ENCODE data around the gene FAM13C.

The FAM13C gene

DNA sequence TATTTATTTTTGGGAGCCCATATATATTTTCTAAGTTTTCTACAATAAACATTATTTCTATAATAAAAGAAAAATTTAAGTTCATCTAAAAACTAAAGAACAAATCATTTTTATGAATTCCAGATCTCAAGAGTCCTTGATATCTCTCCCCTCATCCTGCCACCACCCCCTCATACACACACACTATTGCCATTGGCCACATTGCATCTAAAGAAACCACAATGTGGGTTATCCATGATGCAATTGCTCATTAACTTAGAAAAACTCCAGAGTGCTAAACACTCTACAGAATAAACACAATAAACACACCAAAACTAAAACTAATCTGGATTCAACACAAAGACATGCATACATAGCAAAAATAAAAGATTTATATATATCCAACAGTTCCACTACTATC is 37.8 kb downstream of the FAM13C start:
- Histone ChIP-seq H2AFZ (ENCODE audit: low read depth, low read length) (no peak overlapping the region), H3K4me1 (ENCODE audit: insufficient read depth, low read length) (no peaks in the 10 kb centered on the region), H3K4me3 (ENCODE audit: low read length) (no peak overlapping the region), H3K36me3 (ENCODE audit: insufficient read depth, low read length) (no peaks in the 10 kb centered on the region), H3K27me3 (ENCODE audit: insufficient read depth, low read length) (no peaks in the 10 kb centered on the region), H3K9me3 (ENCODE audit: low read length) (no peaks in the 10 kb centered on the region)

- Histone ChIP-seq H3K27me3 (ENCODE audit: insufficient read depth, low read length) (no peaks in the 10 kb centered on the region), H2AFZ (ENCODE audit: low read depth, low read length) (no peak overlapping the region), H3K4me3 (ENCODE audit: low read length) (no peak overlapping the region), H3K36me3 (ENCODE audit: insufficient read depth, low read length) (no peaks in the 10 kb centered on the region), H3K9me3 (ENCODE audit: low read length) (no peaks in the 10 kb centered on the region), H3K4me1 (ENCODE audit: insufficient read depth, low read length) (no peaks in the 10 kb centered on the region)
These were observed 38.4 kb downstream of the FAM13C start for GRCh38 chr10:59323831-59324401.

- Histone ChIP-seq H3K4me1 (ENCODE audit: insufficient read depth, low read length) (no peaks in the 10 kb centered on the region), H3K36me3 (ENCODE audit: insufficient read depth, low read length) (no peaks in the 10 kb centered on the region), H3K4me3 (ENCODE audit: low read length) (no peak overlapping the region), H3K27me3 (ENCODE audit: insufficient read depth, low read length) (no peaks in the 10 kb centered on the region), H2AFZ (ENCODE audit: low read depth, low read length) (no peak overlapping the region), H3K9me3 (ENCODE audit: low read length) (no peaks in the 10 kb centered on the region)
These were observed 39.3 kb downstream of the FAM13C start for GRCh38 chr10:59323036-59323459.

GRCh38 chr10:59322131-59322530 is 40.2 kb downstream of the FAM13C start:
- Histone ChIP-seq H3K27me3 (ENCODE audit: insufficient read depth, low read length) (no peaks in the 10 kb centered on the region), H3K36me3 (ENCODE audit: insufficient read depth, low read length) (no peaks in the 10 kb centered on the region), H3K9me3 (ENCODE audit: low read length) (no peaks in the 10 kb centered on the region), H2AFZ (ENCODE audit: low read depth, low read length) (no peak overlapping the region), H3K4me1 (ENCODE audit: insufficient read depth, low read length) (no peaks in the 10 kb centered on the region), H3K4me3 (ENCODE audit: low read length) (no peak overlapping the region)

DNA sequence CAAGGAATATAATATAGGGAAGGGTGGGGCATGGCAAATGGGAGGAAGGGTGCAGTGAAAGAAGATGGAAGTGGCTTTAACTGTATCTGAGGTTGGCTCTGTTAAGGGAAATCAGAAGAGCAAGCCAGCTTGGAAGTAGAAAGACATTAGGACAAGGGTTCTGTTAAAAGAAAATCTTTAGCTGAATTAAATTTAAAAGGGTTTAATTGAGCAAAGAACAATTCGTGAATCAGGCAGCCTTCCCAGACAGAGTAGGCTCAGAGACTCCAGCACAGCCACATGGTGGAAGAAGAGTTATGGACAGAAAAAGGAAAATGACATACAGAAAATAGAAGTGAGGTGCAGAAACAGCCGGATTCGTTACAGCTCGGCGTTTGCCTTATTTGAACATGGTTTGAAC is 42.0 kb downstream of the FAM13C start:
- Histone ChIP-seq H3K4me1 (ENCODE audit: insufficient read depth, low read length) (no peaks in the 10 kb centered on the region), H3K4me3 (ENCODE audit: low read length) (no peak overlapping the region), H3K27me3 (ENCODE audit: insufficient read depth, low read length) (no peaks in the 10 kb centered on the region), H3K36me3 (ENCODE audit: insufficient read depth, low read length) (no peaks in the 10 kb centered on the region), H3K9me3 (ENCODE audit: low read length) (no peaks in the 10 kb centered on the region), H2AFZ (ENCODE audit: low read depth, low read length) (no peak overlapping the region)

DNA sequence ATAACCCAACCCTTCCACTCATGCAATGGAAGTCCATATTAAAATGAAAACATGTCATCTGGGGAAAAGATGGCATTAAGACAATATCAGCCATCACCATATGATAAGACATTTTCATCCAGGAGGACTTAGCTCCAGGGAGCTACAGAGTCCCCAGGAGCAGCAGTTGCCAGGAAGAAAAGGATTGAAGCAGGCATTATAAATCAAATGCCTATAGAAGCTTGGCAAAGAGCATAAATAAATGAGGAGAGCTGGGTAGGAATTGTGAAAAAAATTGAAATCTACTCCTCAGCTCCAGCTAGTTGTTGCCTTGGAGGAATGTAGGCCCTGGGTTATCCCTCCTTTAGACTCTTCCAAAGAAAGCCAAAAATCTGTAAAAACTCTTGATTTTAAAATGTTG is 42.5 kb downstream of the FAM13C start:
- no peaks in the 10 kb centered on the region for H3K4me1 ChIP-seq (ENCODE audit: insufficient read depth, low read length)
- H3K4me3 ChIP-seq (ENCODE audit: low read length): no peak overlapping the region
- no peak overlapping the region for H2AFZ ChIP-seq (ENCODE audit: low read depth, low read length)
- no peaks in the 10 kb centered on the region for H3K9me3 ChIP-seq (ENCODE audit: low read length)
- no peaks in the 10 kb centered on the region for H3K36me3 ChIP-seq (ENCODE audit: insufficient read depth, low read length)
- H3K27me3 ChIP-seq (ENCODE audit: insufficient read depth, low read length): no peaks in the 10 kb centered on the region

GRCh38 chr10:59317066-59317465 is 45.3 kb downstream of the FAM13C start:
- Histone ChIP-seq H3K4me3 (ENCODE audit: low read length) (no peak overlapping the region), H3K27me3 (ENCODE audit: insufficient read depth, low read length) (no peaks in the 10 kb centered on the region), H3K36me3 (ENCODE audit: insufficient read depth, low read length) (no peaks in the 10 kb centered on the region), H3K4me1 (ENCODE audit: insufficient read depth, low read length) (no peaks in the 10 kb centered on the region), H2AFZ (ENCODE audit: low read depth, low read length) (no peak overlapping the region), H3K9me3 (ENCODE audit: low read length) (no peaks in the 10 kb centered on the region)

DNA sequence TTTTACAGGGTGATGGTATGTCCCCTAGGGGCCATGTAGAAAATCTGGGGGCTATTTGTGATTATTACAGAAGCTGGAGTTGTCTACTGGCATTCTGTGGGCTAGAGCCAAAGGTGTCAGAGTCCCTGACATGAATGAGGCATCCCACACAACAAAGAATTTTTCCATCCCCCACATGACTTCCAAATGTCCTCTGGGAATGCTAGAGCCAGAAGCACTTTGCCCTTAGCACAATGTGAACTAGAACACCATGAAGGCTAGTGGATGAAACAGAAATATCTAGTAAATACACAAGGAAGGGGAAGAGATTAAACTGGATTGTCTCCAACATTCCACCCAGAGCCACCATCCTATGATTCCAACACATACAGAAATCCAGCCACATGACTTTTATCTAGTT is 46.9 kb downstream of the FAM13C start:
- no peaks in the 10 kb centered on the region for H3K36me3 ChIP-seq (ENCODE audit: insufficient read depth, low read length)
- H3K9me3 ChIP-seq (ENCODE audit: low read length): no peaks in the 10 kb centered on the region
- no peak overlapping the region for H3K4me3 ChIP-seq (ENCODE audit: low read length)
- no peaks in the 10 kb centered on the region for H3K4me1 ChIP-seq (ENCODE audit: insufficient read depth, low read length)
- no peaks in the 10 kb centered on the region for H3K27me3 ChIP-seq (ENCODE audit: insufficient read depth, low read length)
- H2AFZ ChIP-seq (ENCODE audit: low read depth, low read length): no peak overlapping the region

GRCh38 chr10:59314268-59314667 is 48.1 kb downstream of the FAM13C start:
- Histone ChIP-seq H3K27me3 (ENCODE audit: insufficient read depth, low read length) (no peaks in the 10 kb centered on the region), H3K4me3 (ENCODE audit: low read length) (no peak overlapping the region), H3K9me3 (ENCODE audit: low read length) (no peaks in the 10 kb centered on the region), H3K36me3 (ENCODE audit: insufficient read depth, low read length) (no peaks in the 10 kb centered on the region), H3K4me1 (ENCODE audit: insufficient read depth, low read length) (no peaks in the 10 kb centered on the region), H2AFZ (ENCODE audit: low read depth, low read length) (no peak overlapping the region)

GRCh38 chr10:59312247-59312646 is 50.1 kb downstream of the FAM13C start:
- Histone ChIP-seq H3K4me1 (ENCODE audit: insufficient read depth, low read length) (no peaks in the 10 kb centered on the region), H3K27me3 (ENCODE audit: insufficient read depth, low read length) (no peaks in the 10 kb centered on the region), H2AFZ (ENCODE audit: low read depth, low read length) (no peak overlapping the region), H3K36me3 (ENCODE audit: insufficient read depth, low read length) (no peaks in the 10 kb centered on the region), H3K9me3 (ENCODE audit: low read length) (no peaks in the 10 kb centered on the region), H3K4me3 (ENCODE audit: low read length) (no peak overlapping the region)

DNA sequence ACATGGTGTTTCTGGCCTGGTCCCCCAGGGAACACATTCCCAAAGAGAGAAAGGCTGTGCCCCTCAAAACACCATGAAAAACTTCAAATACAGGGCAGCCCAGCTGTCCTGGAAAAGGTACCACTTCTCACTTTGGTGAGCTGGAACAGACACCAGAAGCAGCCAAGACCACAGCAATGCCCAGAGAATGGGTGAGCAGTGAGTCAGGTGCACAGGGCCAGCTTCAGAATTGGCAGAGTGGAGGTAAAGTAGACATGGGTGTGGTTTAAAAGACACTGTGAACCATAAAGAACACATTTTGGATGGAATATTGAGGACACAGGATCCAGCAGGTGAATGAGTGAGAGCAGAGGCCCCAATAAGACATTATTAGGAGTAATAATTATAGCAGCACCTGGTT is 51.3 kb downstream of the FAM13C start:
- no peak overlapping the region for H2AFZ ChIP-seq (ENCODE audit: low read depth, low read length)
- H3K4me1 ChIP-seq (ENCODE audit: insufficient read depth, low read length): no peaks in the 10 kb centered on the region
- no peaks in the 10 kb centered on the region for H3K9me3 ChIP-seq (ENCODE audit: low read length)
- no peaks in the 10 kb centered on the region for H3K36me3 ChIP-seq (ENCODE audit: insufficient read depth, low read length)
- H3K4me3 ChIP-seq (ENCODE audit: low read length): no peak overlapping the region
- no peaks in the 10 kb centered on the region for H3K27me3 ChIP-seq (ENCODE audit: insufficient read depth, low read length)

DNA sequence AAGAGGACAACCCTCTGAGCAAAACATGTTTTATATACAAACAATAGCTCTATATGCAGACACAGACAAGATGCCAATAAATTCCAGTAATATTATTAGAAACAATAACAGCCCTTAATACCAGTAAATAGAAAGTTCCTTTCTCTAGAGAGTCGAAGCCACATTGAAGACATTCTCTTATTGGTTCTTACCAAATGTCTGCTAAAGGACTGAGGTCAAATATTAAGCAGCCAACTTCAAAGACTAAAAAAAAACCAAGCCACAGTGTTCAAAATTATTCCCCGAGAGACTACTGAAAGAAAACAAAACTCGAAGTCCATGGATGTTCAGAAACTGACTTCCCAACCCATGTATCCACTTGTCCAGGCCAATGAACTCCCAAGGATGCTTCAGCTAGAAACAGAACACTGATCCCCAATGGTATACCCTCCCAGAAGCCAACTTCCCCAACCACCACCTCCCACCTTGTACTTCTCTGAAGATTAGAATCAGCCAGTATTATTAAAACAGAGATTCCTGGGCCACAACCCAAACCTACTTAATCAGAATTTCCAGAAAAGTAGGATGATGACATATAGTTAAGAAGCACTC is 51.9 kb downstream of the FAM13C start:
- Histone ChIP-seq H3K36me3 (ENCODE audit: insufficient read depth, low read length) (no peaks in the 10 kb centered on the region), H3K9me3 (ENCODE audit: low read length) (no peaks in the 10 kb centered on the region), H2AFZ (ENCODE audit: low read depth, low read length) (no peak overlapping the region), H3K4me1 (ENCODE audit: insufficient read depth, low read length) (no peaks in the 10 kb centered on the region), H3K27me3 (ENCODE audit: insufficient read depth, low read length) (no peaks in the 10 kb centered on the region), H3K4me3 (ENCODE audit: low read length) (no peak overlapping the region)

GRCh38 chr10:59304521-59305097 is 57.7 kb downstream of the FAM13C start:
- Histone ChIP-seq H3K27me3 (ENCODE audit: insufficient read depth, low read length) (no peaks in the 10 kb centered on the region), H3K36me3 (ENCODE audit: insufficient read depth, low read length) (no peaks in the 10 kb centered on the region), H2AFZ (ENCODE audit: low read depth, low read length) (no peak overlapping the region), H3K4me3 (ENCODE audit: low read length) (no peak overlapping the region), H3K9me3 (ENCODE audit: low read length) (no peaks in the 10 kb centered on the region), H3K4me1 (ENCODE audit: insufficient read depth, low read length) (no peaks in the 10 kb centered on the region)

GRCh38 chr10:59303018-59303417 is 59.3 kb downstream of the FAM13C start:
- H3K4me3 ChIP-seq (ENCODE audit: low read length): no peak overlapping the region
- H2AFZ ChIP-seq (ENCODE audit: low read depth, low read length): no peak overlapping the region
- no peaks in the 10 kb centered on the region for H3K36me3 ChIP-seq (ENCODE audit: insufficient read depth, low read length)
- H3K4me1 ChIP-seq (ENCODE audit: insufficient read depth, low read length): no peaks in the 10 kb centered on the region
- no peaks in the 10 kb centered on the region for H3K9me3 ChIP-seq (ENCODE audit: low read length)
- H3K27me3 ChIP-seq (ENCODE audit: insufficient read depth, low read length): no peaks in the 10 kb centered on the region
